ENCODE measurements around the gene PXDN. TPM values are rescaled to one million over a fixed set of nuclear protein-coding genes. Genes with fewer than 3 reads are reported as not detected.

Gene PXDN
- total RNA-seq, 1 experiment from 2014 or later, result 146 TPM

GRCh38 chr2:1635823-1636222 lies 108.5 kb downstream of the PXDN start (continued):
- no peak for TF ChIP-seq ZNF532 (CRISPR knock-in tag; IDR thresholded peaks at IDR 0.05; ENCODE audit: borderline replicate concordance)
- TF ChIP-seq ZBTB21 (CRISPR knock-in tag; IDR thresholded peaks at IDR 0.05; ENCODE audit: borderline replicate concordance), result no peak
- TF ChIP-seq JAZF1 (CRISPR knock-in tag; IDR thresholded peaks at IDR 0.05), result no peak
- no peak for TF ChIP-seq KAT7 (CRISPR knock-in tag; IDR thresholded peaks at IDR 0.05; ENCODE audit: borderline replicate concordance)
- no peak for TF ChIP-seq JUN (CRISPR knock-in tag; IDR thresholded peaks at IDR 0.05)
- TF ChIP-seq ZBTB43 (CRISPR knock-in tag; IDR thresholded peaks at IDR 0.05), result no peak
- no peak for TF ChIP-seq ZNF423 (CRISPR knock-in tag; IDR thresholded peaks at IDR 0.05)
- no peak for TF ChIP-seq SP1 (CRISPR knock-in tag; conservative IDR thresholded peaks at IDR 0.05)
- no peak for TF ChIP-seq GABPB1 (CRISPR knock-in tag; IDR thresholded peaks at IDR 0.05)
- TF ChIP-seq RELA (CRISPR knock-in tag; IDR thresholded peaks at IDR 0.05; ENCODE audit: borderline replicate concordance), result no peak
- TF ChIP-seq NR1H2 (CRISPR knock-in tag; IDR thresholded peaks at IDR 0.05), result no peak
- no peak for TF ChIP-seq NR2C2 (CRISPR knock-in tag; IDR thresholded peaks at IDR 0.05)
- no peak for TF ChIP-seq E2F4 (CRISPR knock-in tag; IDR thresholded peaks at IDR 0.05; ENCODE audit: borderline replicate concordance, low read depth)
- TF ChIP-seq ZNF396 (CRISPR knock-in tag; IDR thresholded peaks at IDR 0.05; ENCODE audit: borderline replicate concordance), result no peak

- no peak overlapping the region for H3K27ac Mint-ChIP-seq
- POLR2A ChIA-PET, result no interaction called here
- no peak for DNase-seq (ENCODE audit: low spot score)
- H3K27me3 Mint-ChIP-seq (ENCODE audit: low read depth), result no peaks in the 10 kb centered on the region
- H3K9me3 Mint-ChIP-seq, result peaks cover 5% of the 10 kb centered on the region
- H3K36me3 Mint-ChIP-seq, result peaks cover 57% of the 10 kb centered on the region
- CTCF ChIA-PET, result interaction anchor here (0.7 kb wide), 1 partner anchor 45 kb away, joined by 3 read pairs; no protein-coding TSS in a partner anchor
- ATAC-seq, result no peak
- no peaks in the 10 kb centered on the region for H3K4me1 Mint-ChIP-seq
- no peak overlapping the region for H3K4me3 Mint-ChIP-seq
- TF ChIP-seq ATF1 (CRISPR knock-in tag; IDR thresholded peaks at IDR 0.05) (no peak), MXD4 (CRISPR knock-in tag; IDR thresholded peaks at IDR 0.05; ENCODE audit: borderline replicate concordance) (no peak), CREB1 (CRISPR knock-in tag; IDR thresholded peaks at IDR 0.05) (no peak), NFE2L1 (CRISPR knock-in tag; IDR thresholded peaks at IDR 0.05) (no peak), E2F5 (CRISPR knock-in tag; IDR thresholded peaks at IDR 0.05) (no peak), KAT7 (CRISPR knock-in tag; IDR thresholded peaks at IDR 0.05; ENCODE audit: borderline replicate concordance) (no peak), TCF7 (CRISPR knock-in tag; IDR thresholded peaks at IDR 0.05; ENCODE audit: low read depth) (no peak), NFYB (CRISPR knock-in tag; conservative IDR thresholded peaks at IDR 0.05; ENCODE audit: low read depth) (no peak), AFF4 (CRISPR knock-in tag; IDR thresholded peaks at IDR 0.05; ENCODE audit: borderline replicate concordance) (no peak), E2F4 (CRISPR knock-in tag; IDR thresholded peaks at IDR 0.05; ENCODE audit: borderline replicate concordance, low read depth) (no peak), PRRX2 (CRISPR knock-in tag; IDR thresholded peaks at IDR 0.05) (no peak), ZNF671 (CRISPR knock-in tag; IDR thresholded peaks at IDR 0.05) (no peak)
Measured at GRCh38 chr2:1634681-1635341, 109.5 kb downstream of the PXDN start.
